SK-N-SH (cell line): Measurements from ENCODE around the gene DNAL4. TPM values are rescaled to one million over a fixed set of nuclear protein-coding genes. Genes with fewer than 3 reads are reported as not detected.

Experiments used
- CTCF ChIA-PET: fragments of 300-600, 350-600 bp; formaldehyde crosslinking; extraction: SDS; loops from one replicate; lab custom pipeline; 2021; lab: Yijun Ruan, JAX
- POLR2A ChIA-PET: fragments of 350-600 bp; sonication (Branson Sonifier 250); formaldehyde crosslinking; extraction: SDS; loops from one replicate; lab custom pipeline; 2020; ENCODE audit warnings: antibody characterized with exemption, inconsistent platforms; lab: Yijun Ruan, JAX
- DNase-seq: peaks from one replicate; pipeline ENCODE4 v3.0.0; 2012
- H2AFZ ChIP-seq: fragments of 200-600 bp; sonication (generic); 2 replicates; pipeline ENCODE4 v1.8.1; 2016; ENCODE audit warnings: antibody characterized with exemption, mild to moderate bottlenecking, low read depth
- H3F3A ChIP-seq: fragments of 200-600 bp; sonication (generic); replicated peaks from 2 replicates; pipeline ENCODE3; 2016; ENCODE audit warnings: antibody characterized with exemption, mild to moderate bottlenecking; ENCODE audit not compliant: insufficient read depth
- H3K27ac ChIP-seq, 2 experiments: fragments of 200-500 bp in 1 of 2; fragments of 200-600 bp in 1 of 2; sonication (Bioruptor generic) in 1 of 2; sonication (generic), shearing (Covaris generic) in 1 of 2; 2 replicates each; pipeline versions ENCODE4 v1.5.1 to v1.6.1; 2014 to 2016; ENCODE audit warnings: low read depth in 2 of 2, inconsistent platforms in 1 of 2, low read length in 1 of 2, mild to moderate bottlenecking in 1 of 2, mixed read lengths in 1 of 2
- H3K27me3 ChIP-seq: fragments of 200-600 bp; sonication (generic), shearing (Covaris generic); 2 replicates; pipeline ENCODE4 v1.6.1; 2016; ENCODE audit warnings: mixed run types; ENCODE audit not compliant: insufficient read depth
- H3K36me3 ChIP-seq, 2 experiments: fragments of 200-500 bp in 1 of 2; fragments of 200-600 bp in 1 of 2; sonication (Bioruptor generic) in 1 of 2; sonication (generic) in 1 of 2; replicated peaks in 1 of 2; 2 replicates each; pipeline versions ENCODE3 to v1.5.1; 2014 to 2016; ENCODE audit warnings: low read length in 1 of 2, mild to moderate bottlenecking in 1 of 2; ENCODE audit not compliant: insufficient read depth in 2 of 2, control insufficient read depth in 1 of 2
- H3K4me1 ChIP-seq, 2 experiments: fragments of 200-500 bp in 1 of 2; fragments of 200-600 bp in 1 of 2; sonication (Bioruptor generic) in 1 of 2; sonication (generic), shearing (Covaris generic) in 1 of 2; 2 replicates each; pipeline versions ENCODE4 v1.5.1 to v1.6.1; 2014 to 2016; ENCODE audit warnings: low read depth in 1 of 2, low read length in 1 of 2, mixed run types in 1 of 2; ENCODE audit not compliant: insufficient read depth in 2 of 2, control insufficient read depth in 1 of 2
- H3K4me2 ChIP-seq: fragments of 200-600 bp; sonication (generic), shearing (Covaris generic); 2 replicates; pipeline ENCODE4 v1.6.1; 2017; ENCODE audit warnings: mixed run types
- H3K4me3 ChIP-seq, 2 experiments: fragments of 200-500 bp in 1 of 2; fragments of 200-600 bp in 1 of 2; sonication (Bioruptor generic) in 1 of 2; sonication (generic), shearing (Covaris generic) in 1 of 2; 2 replicates each; pipeline versions ENCODE4 v1.5.1 to v1.8.1; 2014 to 2016; ENCODE audit warnings: low read depth in 2 of 2, inconsistent platforms in 1 of 2, low read length in 1 of 2, mild to moderate bottlenecking in 1 of 2, mixed read lengths in 1 of 2, moderate library complexity in 1 of 2
- H3K79me2 ChIP-seq: fragments of 200-600 bp; sonication (generic); 2 replicates; pipeline ENCODE4 v1.8.1; 2017; ENCODE audit warnings: mild to moderate bottlenecking; ENCODE audit not compliant: insufficient read depth
- H3K9ac ChIP-seq: fragments of 200-600 bp; sonication (generic); 2 replicates; pipeline ENCODE4 v1.6.1; 2017; ENCODE audit warnings: mixed run types
- H3K9me2 ChIP-seq: fragments of 200-600 bp; sonication (generic); 2 replicates; pipeline ENCODE4 v1.6.1; 2017; ENCODE audit warnings: mixed run types
- H3K9me3 ChIP-seq: fragments of 200-600 bp; sonication (generic); 2 replicates; pipeline ENCODE4 v1.6.1; 2017; ENCODE audit warnings: mixed run types, mild to moderate bottlenecking, moderate library complexity
- H4K20me1 ChIP-seq: fragments of 200-600 bp; sonication (generic); 2 replicates; pipeline ENCODE4 v1.6.1; 2017; ENCODE audit warnings: mild to moderate bottlenecking, mixed run types; ENCODE audit not compliant: insufficient read depth
- NRF1 ChIP-seq: IDR thresholded peaks from 2 replicates; pipeline ENCODE4 v1.6.1; 2012; ENCODE audit warnings: low read depth, mild to moderate bottlenecking, low read length
- PBX3 ChIP-seq: IDR thresholded peaks from 2 replicates; pipeline ENCODE4; 2012
- RXRA ChIP-seq: IDR thresholded peaks from 2 replicates; pipeline ENCODE4 v1.4.0; 2012; ENCODE audit warnings: low read depth, mild to moderate bottlenecking, borderline replicate concordance
- SMC3 ChIP-seq: IDR thresholded peaks from 2 replicates; pipeline ENCODE4 v1.6.1; 2012; ENCODE audit warnings: low read depth, low read length, improper control_type of control experiment
- TAF1 ChIP-seq: IDR thresholded peaks from 2 replicates; pipeline ENCODE4 v1.6.1; 2012; ENCODE audit warnings: low read depth, mild to moderate bottlenecking, low read length, moderate library complexity, borderline replicate concordance
- USF1 ChIP-seq: IDR thresholded peaks from 2 replicates; pipeline ENCODE4 v1.4.0; 2012; ENCODE audit warnings: low read depth, borderline replicate concordance
- YY1 ChIP-seq: IDR thresholded peaks from 2 replicates; pipeline ENCODE4 v1.4.0; 2012; ENCODE audit warnings: low read depth, mild to moderate bottlenecking
- WGBS: methylation state at CpG from one replicate; pipeline ENCODE4 v1.1.6; 2017; ENCODE audit warnings: low lambda C conversion rate; 5-methylcytosine and 5-hydroxymethylcytosine counted together
- polyA plus RNA-seq, 3 experiments: library from polyadenylated mRNA; depleted of rRNA; stranded (reverse); fragments of >200 nt; gene quantifications; 2 replicates each; pipeline ENCODE4 v1.2.3, GENCODE V29; 2012
- TF ChIP-seq, protein P1 (sequence below): IDR thresholded peaks from 2 replicates; pipeline ENCODE4 v1.6.1; 2012; ENCODE audit warnings: mild to moderate bottlenecking, low read depth, low read length, moderate library complexity
- TF ChIP-seq, protein P2 (sequence below): fragments of 150-350 bp; IDR thresholded peaks from 2 replicates; pipeline ENCODE4 v1.6.1; 2016; ENCODE audit warnings: mild to moderate bottlenecking, low read depth, low read length

DNAL4 gene
- polyA plus RNA-seq, 1 of the 3 experiments (the other 2 are of a cell fraction), result 15.1 TPM

DNA sequence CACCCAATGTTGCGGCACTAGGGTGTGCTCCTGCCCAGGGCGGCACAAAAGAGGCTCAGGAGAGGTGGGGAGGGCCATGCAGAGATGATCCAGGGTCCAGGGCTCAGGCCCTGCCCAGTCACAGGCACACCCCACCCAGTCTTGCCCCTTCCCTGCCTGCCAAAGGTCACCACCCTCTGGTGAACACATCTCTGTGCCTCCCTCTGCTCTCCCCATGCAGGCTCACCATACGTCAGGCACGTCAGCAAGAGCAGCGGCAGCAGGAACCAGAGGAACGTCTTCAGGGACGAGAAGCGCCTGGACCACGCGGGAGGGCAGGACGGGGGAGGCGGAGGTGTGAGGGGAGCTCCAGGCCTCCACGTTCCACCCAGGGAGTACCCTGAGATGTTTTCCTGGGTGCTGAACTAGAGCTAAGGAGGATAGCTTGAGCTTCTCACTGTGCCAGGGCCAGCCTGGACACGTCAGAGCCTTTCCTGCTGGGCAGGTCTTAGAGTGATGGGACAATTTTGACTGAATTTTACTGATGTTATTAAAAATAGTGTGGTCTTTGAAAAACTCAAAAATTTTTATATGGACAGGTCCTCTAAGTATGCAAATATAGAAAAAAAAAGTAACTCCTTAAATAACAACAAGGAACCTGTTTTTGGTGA, 45.3 kb downstream of the DNAL4 start:
- Histone ChIP-seq H3K27me3 (no peaks in the 10 kb centered on the region), H3K4me1 (peaks cover 0 to 7% of the 10 kb centered on the region in 2 experiments; a peak in 1 of 4 replicates), H2AFZ (no peak overlapping the region), H3F3A (no peaks in the 10 kb centered on the region), H3K9me2 (no peaks in the 10 kb centered on the region), H3K4me3 (no peak overlapping the region), H3K9ac (no peak overlapping the region), H3K4me2 (no peak overlapping the region), H4K20me1 (no peaks in the 10 kb centered on the region), H3K79me2 (peaks cover 4% of the 10 kb centered on the region), H3K27ac (no peak overlapping the region), H3K36me3 (peaks cover 0 to 4% of the 10 kb centered on the region in 2 experiments), H3K9me3 (no peaks in the 10 kb centered on the region)
- TF ChIP-seq, protein P1, sequence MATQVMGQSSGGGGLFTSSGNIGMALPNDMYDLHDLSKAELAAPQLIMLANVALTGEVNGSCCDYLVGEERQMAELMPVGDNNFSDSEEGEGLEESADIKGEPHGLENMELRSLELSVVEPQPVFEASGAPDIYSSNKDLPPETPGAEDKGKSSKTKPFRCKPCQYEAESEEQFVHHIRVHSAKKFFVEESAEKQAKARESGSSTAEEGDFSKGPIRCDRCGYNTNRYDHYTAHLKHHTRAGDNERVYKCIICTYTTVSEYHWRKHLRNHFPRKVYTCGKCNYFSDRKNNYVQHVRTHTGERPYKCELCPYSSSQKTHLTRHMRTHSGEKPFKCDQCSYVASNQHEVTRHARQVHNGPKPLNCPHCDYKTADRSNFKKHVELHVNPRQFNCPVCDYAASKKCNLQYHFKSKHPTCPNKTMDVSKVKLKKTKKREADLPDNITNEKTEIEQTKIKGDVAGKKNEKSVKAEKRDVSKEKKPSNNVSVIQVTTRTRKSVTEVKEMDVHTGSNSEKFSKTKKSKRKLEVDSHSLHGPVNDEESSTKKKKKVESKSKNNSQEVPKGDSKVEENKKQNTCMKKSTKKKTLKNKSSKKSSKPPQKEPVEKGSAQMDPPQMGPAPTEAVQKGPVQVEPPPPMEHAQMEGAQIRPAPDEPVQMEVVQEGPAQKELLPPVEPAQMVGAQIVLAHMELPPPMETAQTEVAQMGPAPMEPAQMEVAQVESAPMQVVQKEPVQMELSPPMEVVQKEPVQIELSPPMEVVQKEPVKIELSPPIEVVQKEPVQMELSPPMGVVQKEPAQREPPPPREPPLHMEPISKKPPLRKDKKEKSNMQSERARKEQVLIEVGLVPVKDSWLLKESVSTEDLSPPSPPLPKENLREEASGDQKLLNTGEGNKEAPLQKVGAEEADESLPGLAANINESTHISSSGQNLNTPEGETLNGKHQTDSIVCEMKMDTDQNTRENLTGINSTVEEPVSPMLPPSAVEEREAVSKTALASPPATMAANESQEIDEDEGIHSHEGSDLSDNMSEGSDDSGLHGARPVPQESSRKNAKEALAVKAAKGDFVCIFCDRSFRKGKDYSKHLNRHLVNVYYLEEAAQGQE, result no peak
- TF ChIP-seq TAF1 (no peak), NRF1 (no peak), YY1 (no peak), SMC3 (no peak), RXRA (no peak)
- TF ChIP-seq, protein P2, sequence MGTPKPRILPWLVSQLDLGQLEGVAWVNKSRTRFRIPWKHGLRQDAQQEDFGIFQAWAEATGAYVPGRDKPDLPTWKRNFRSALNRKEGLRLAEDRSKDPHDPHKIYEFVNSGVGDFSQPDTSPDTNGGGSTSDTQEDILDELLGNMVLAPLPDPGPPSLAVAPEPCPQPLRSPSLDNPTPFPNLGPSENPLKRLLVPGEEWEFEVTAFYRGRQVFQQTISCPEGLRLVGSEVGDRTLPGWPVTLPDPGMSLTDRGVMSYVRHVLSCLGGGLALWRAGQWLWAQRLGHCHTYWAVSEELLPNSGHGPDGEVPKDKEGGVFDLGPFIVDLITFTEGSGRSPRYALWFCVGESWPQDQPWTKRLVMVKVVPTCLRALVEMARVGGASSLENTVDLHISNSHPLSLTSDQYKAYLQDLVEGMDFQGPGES, result no peak
- WGBS, result 94% methylated on average over 8 of the region's 14 CpGs
- CTCF ChIA-PET, result no interaction called here
- POLR2A ChIA-PET, result no interaction called here
- no peak for DNase-seq

DNA sequence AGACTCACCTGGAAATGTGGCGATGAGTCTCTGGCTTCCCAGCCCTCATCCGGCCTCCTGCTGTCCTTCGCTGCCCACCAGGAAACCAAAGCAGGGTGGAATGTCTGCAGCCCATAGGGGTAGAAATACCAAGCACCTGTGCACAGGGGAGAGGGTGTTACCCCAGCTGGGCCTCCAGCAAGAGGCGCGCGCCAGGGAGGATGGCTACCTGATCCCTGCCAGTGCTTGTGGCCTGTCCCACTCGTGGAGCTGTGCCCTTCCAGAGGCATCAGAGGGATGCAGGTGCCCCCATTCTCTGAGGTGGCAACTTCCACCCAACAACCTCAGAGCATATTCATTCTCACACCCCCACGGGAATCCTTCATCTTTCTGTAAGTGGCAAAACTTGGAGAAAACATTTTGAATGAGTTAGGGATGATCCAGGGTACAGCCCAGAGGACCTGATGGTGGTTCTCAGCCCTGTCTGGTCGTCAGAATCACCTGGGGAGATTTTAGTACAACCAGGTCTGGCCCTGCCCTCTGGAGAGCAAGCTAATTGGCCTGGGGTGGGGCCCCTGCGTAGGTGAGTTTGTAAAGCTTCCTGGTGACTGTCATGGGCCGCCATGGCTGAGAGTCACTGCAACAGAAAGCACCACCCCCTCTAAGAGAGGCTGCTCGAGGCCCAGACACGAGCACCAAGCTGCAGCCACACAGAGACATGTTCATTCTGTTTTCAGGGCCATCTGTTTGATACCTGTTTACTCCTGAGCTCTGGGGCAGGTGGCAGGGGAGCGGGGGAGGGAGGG, 48.1 kb downstream of the DNAL4 start:
- no peaks in the 10 kb centered on the region for H3F3A ChIP-seq
- no peak overlapping the region for H3K27ac ChIP-seq
- DNase-seq, result no peak
- H3K4me1 ChIP-seq, result peaks cover 0 to 2% of the 10 kb centered on the region in 2 experiments; a peak in 1 of 4 replicates
- no peaks in the 10 kb centered on the region for H3K79me2 ChIP-seq
- POLR2A ChIA-PET, result no interaction called here
- H4K20me1 ChIP-seq, result no peaks in the 10 kb centered on the region
- H3K27me3 ChIP-seq, result no peaks in the 10 kb centered on the region
- H3K9me3 ChIP-seq, result no peaks in the 10 kb centered on the region
- no peak overlapping the region for H3K9ac ChIP-seq
- H2AFZ ChIP-seq, result no peak overlapping the region
- TF ChIP-seq, protein P2, result no peak
- TF ChIP-seq USF1 (no peak), PBX3 (no peak)
- TF ChIP-seq, all 33 proteins: peak for 0
- H3K4me2 ChIP-seq, result no peak overlapping the region
- no peaks in the 10 kb centered on the region for H3K9me2 ChIP-seq
- CTCF ChIA-PET, result interaction anchor here (1.8 kb wide), 1 partner anchor 12 kb away, joined by 7 read pairs; no protein-coding TSS in a partner anchor
- peaks cover 0 to 4% of the 10 kb centered on the region in 2 experiments for H3K36me3 ChIP-seq
- 96% methylated on average over 5 of the region's 14 CpGs for WGBS
- H3K4me3 ChIP-seq, result no peak overlapping the region
